ENCODE data around the gene IL12RB2.
"Not testable (repeated sequence)": the region's sequence is repeated elsewhere in the genome, so short reads cannot be mapped to it uniquely, and the experiment has no call there.

The IL12RB2 gene

DNA sequence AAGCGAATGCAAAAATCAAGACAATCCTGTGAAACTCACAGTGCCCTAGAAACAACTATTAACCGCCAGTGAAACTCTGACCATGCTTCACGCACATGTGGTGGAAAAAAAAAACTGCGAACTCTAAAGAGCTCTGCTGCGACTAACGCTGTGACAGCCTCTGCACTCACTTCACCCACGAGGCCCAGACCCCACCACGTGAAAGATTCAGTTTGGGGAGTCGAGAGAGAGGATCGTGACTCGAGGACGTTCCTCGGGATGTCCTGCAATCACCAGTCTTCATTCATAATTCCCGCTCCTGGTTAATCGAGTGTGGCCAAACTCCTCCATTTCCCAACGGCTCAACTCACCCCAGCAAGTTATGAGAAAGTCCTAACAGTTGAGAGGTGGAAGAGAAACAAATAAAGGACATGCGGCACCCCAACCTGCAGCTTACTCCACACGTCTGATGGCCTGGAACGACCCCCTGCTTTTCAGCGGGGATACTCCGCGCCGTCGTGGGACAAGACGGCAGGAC, 121.4 kb downstream of the IL12RB2 start:
- in situ Hi-C loops (cut with HindIII; ENCODE audit: low sequenced_read_pairs) = loop anchor here (5.0 kb wide), 1 partner anchor 73 kb away; no protein-coding TSS in a partner anchor

DNA sequence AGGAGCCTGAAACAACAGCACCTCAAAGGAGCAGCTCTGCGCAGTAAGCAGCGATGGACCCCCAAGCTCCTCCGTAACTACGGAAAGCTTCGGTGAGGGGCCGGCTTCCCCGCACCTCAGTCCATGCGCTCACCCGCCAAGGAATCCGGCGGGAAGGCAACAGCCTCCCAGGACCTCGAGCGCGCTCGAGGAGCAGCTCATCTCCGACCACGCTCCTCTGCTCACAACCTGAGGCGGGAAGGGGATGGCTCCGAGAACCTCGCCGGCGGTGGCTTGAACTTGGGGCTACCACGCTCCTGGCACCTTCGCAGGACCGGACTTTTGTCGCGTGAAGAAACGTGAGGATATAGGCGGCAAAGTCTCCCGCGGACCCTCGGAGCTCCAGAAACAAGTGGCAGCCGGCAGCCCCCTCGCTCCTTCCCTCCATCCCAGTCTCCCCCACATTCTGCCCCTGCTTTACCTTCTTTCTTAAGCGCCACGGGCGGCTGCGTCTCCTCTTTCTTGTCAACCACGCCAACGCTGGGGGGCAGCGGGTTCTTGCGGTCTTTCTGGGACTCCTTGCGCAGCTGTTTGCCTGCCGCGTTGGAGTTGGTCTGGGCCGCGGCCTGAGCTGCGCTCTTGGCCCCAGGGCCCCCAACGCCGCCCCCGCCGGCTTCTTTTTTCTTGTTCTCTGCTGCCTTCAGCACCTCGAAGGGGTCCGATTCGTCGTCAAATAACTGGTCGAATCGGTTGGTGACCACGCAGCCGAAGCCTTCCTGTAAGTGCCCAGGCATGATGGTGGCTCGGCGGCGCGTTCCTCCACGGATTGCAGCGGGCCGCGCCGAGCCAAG, 122.1 kb downstream of the IL12RB2 start:
- in situ Hi-C loops (cut with HindIII; ENCODE audit: low sequenced_read_pairs) = loop anchor here (5.0 kb wide), 1 partner anchor 73 kb away; no protein-coding TSS in a partner anchor

GRCh38 chr1:67430358-67431155, 122.9 kb downstream of the IL12RB2 start, which contains the start of gene SERBP1:
Gene SERBP1, minus strand, starts transcription at chr1:67430402. Its CDS starts 102 bp downstream, at chr1:67430300.
- in situ Hi-C loops (cut with HindIII; ENCODE audit: low sequenced_read_pairs) = no loop called here

DNA sequence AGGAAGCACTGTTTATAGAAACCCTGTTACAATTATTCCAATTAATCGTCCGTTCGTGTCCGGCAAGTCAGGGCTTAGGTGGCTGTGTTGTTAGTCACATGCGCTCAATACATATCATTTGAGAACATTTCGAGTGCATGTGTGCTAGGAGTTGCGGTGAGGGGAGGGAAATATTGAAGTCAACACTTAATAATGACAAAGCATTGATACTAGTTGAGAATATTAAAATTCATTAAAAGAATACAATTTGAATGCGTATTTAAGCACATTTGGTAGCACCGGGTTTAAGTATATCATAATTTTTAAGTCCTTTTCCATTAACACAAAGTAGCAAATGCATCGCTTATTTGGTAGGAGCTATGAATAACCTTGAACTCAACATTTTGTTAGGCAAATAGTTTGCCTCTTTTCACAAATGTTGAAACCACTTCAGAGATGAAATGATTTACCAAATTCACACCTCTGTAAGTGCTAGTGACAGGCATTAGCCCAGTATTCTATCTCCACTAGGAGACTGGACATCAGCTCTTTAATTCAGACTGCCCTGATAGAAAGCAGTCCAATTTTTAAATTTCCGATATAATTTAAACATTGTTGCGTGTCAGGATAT, 123.6 kb downstream of the IL12RB2 start:
- in situ Hi-C loops (cut with HindIII; ENCODE audit: low sequenced_read_pairs) = no loop called here

DNA sequence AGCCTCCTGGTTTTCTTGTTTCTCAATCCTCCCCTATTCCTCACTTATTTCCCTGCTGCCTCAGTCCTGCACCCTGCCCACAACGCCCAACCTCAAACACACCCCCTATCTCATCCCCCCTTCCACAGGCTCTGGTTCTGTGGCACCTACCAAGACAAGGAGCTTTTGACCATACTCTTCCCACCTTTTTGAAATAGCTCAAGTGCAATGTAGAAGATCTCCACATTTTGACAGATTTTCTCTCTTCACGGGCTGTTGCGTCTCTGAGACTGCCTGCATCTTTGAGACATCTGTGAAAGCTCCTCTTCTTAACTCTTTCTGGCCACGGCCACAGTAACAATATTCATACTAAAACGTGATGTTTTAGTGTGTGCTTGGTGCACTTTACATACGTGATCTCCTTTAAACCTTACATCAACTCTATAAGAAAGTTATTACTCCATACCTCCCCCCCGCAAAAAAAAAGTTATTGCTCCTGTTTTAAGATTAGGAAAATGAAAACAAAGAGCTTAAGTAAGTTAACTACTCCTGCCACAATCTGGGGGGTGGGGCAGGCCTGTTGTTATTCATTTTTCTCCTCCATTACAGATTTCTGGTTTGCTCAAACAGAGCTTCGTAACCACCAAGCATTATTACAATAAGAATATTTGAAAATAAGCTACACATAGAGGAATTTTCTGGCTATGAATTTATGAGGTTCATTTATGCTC, 124.4 kb downstream of the IL12RB2 start:
- in situ Hi-C loops (cut with HindIII; ENCODE audit: low sequenced_read_pairs) = no loop called here

GRCh38 chr1:67432745-67433144, 125.1 kb downstream of the IL12RB2 start:
- in situ Hi-C loops (cut with HindIII; ENCODE audit: low sequenced_read_pairs) = no loop called here

- in situ Hi-C loops (cut with HindIII; ENCODE audit: low sequenced_read_pairs) = no loop called here
These were observed 126.2 kb downstream of the IL12RB2 start for GRCh38 chr1:67433837-67434236.

DNA sequence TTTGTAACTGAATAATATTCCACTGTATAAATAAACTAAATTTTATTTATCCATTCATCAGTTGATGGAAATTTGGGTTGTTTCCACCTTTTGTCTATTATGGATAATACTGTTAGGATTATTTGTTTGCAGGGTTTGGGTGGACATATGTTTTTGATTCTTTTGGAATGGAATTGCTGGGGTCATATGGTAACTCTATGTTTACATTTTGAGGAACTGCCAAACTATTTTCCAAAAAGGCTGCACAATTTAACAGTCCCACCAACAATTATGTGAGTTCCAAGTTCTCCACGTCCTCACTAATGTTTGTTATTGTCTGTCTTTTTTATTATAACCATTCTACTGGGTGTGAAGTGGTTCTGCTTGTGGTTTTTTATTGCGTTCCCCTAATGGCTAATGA, 126.8 kb downstream of the IL12RB2 start:
- in situ Hi-C loops (cut with HindIII; ENCODE audit: low sequenced_read_pairs) = no loop called here

DNA sequence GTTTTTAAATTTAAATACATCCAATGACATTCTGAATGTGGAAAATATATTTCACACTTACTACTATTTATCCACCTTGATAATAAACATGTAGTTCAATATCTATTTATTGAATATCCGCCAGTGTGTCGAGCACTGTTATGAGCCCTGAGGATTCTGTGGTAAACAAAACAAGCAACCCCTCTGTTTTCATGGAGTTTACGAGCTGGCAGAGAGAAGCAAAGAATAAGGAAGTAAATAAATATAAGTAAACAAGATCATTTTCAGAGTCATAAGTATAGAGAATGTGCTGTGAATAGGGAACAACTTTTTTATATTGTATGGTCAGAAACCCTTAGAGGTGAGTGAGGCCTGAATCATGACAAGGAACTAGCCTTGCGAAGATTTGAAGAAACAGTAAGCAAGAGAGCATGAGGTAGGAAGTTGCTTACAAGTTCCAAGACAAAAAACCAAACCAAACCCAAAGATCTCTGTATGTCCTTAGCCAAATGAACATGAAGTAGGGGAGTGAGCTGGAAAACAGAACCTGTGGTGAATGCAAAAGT, 128.9 kb downstream of the IL12RB2 start:
- in situ Hi-C loops (cut with HindIII; ENCODE audit: low sequenced_read_pairs) = no loop called here

DNA sequence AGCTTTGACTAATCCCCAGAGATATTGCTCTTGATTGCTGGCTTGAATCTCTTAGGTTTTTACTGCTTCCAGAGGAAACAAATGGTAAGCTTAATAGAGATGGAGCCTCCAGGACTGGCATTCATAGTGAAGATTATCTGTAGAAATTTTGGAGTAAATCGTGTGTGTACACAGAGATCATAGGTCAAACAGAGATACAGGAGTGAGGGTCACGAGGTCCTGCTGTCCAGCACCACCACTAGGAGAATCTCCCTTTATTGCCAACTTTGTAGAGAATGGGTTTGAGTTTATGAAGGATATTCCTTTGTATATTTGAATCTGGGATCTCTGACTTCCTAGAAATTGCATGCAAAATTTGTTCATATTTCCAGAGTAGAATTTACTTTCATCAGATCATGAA, 130.3 kb downstream of the IL12RB2 start:
- in situ Hi-C loops (cut with HindIII; ENCODE audit: low sequenced_read_pairs) = no loop called here

DNA sequence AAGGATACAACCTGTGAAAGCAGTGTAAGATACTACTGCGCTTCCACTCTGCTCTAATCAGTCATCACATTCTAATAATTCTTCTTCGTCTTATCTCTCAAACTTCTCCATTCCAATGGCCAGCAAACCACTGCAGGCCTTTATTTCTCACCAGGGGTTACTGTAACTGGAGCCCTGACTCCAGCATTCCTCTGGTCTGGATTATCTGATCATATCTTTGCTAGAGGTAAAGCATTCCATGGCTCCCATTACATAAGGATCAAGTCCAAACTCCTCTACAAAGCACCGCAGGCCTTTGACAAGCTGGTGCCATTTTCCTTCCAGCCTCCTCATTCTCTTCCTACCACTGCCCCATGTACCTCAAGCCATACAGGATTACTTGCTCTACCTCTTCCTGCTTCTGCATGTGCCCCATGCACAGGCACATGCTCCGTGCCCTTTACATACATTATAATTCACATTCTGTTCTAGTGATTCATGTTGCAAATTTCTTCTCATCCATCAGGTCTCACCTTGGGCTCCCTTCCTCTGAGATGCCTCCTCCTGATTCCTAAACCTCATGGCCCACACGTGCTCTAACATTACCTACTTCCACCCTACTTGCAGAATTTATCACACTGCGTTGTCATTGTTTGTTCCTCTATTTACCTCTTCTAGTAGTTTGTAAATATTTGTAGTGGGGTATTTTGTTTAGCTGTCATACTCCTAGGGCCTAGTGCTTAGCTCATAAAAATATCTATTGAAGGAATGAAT, 131.8 kb downstream of the IL12RB2 start:
- in situ Hi-C loops (cut with HindIII; ENCODE audit: low sequenced_read_pairs) = no loop called here

DNA sequence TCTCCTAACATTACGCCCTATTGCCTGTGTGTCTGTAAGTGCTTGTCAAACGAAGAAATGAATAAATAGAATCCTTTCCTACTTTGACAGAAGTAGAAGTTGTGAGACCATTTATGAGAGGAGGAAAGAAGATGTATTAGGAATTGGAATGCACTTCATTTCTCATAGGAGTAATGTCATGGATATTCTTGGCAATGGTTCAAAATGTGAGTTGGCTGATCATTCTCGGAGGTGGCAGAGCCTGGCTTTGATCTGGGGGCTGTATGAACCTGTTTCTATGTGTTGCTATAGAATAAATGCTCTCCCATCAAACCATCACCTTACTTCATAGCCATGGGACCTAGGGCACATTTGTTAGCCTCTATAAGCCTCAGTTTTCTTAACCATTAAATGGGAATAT, 132.7 kb downstream of the IL12RB2 start:
- in situ Hi-C loops (cut with HindIII; ENCODE audit: low sequenced_read_pairs) = no loop called here

GRCh38 chr1:67441183-67441582, 133.5 kb downstream of the IL12RB2 start:
- in situ Hi-C loops (cut with HindIII; ENCODE audit: low sequenced_read_pairs) = no loop called here

GRCh38 chr1:67441739-67442281, 134.1 kb downstream of the IL12RB2 start:
- in situ Hi-C loops (cut with HindIII; ENCODE audit: low sequenced_read_pairs) = no loop called here

GRCh38 chr1:67446014-67446413, 138.3 kb downstream of the IL12RB2 start:
- in situ Hi-C loops (cut with HindIII; ENCODE audit: low sequenced_read_pairs) = not testable (repeated sequence)
